ENCODE results near the gene PRDM12. TPM values are rescaled to one million over a fixed set of nuclear protein-coding genes. Genes with fewer than 3 reads are reported as not detected.
A peak's percentile ranks its signal among the peaks of the same experiment; 100 is the strongest.

The PRDM12 gene
- total and polyA plus RNA-seq, 2 of the 8 experiments (the other 6 are each of a cell fraction or from before 2014, with no cell fraction given) = 0.14 to 0.22 TPM

- peak overlapping the region; percentile 85 for H2BK5ac ChIP-seq (ENCODE audit: low read depth, low read length)
- no peak overlapping the region for H3K23ac ChIP-seq (ENCODE audit: insufficient read length)
- FAIRE-seq (no peak), DNase-seq (ENCODE audit: low read depth in 1 of 2, low spot score in 2 of 2) (no peak)
- no peak overlapping the region for H4K8ac ChIP-seq (ENCODE audit: extremely low read depth, insufficient read depth, low read length)
- H3K56ac ChIP-seq (replicated peaks; ENCODE audit: insufficient read length, low read depth, low read length) = no peak overlapping the region
- no peak overlapping the region; the same call in none of the 2 replicates for H3K18ac ChIP-seq (ENCODE audit: extremely low read depth, low read length)
- H2BK15ac ChIP-seq (ENCODE audit: low read length) = 0 out of 2 replicates have a peak overlapping the region, but pooled peaks have one; percentile 46
- POLR2A ChIA-PET (ENCODE audit: partially characterized antibody) = interaction anchor here (1.0 to 1.7 kb wide), 4 partner anchors 13 to 62 kb away, joined by 3 to 4 read pairs (median 3); partner anchors contain the start of gene EXOSC2
- H3K4me1 ChIP-seq (replicated peaks in 1 of 4; ENCODE audit: control insufficient read depth in 3 of 4, insufficient read depth in 4 of 4, low read length in 3 of 4) = peaks cover 12 to 27% (median 18%) of the 10 kb centered on the region in 4 experiments
- no peak overlapping the region for H3K9ac ChIP-seq (replicated peaks in 1 of 4; ENCODE audit: extremely low read depth in 1 of 4, low read depth in 3 of 4, low read length in 3 of 4)
- no peak overlapping the region for H2AFZ ChIP-seq (ENCODE audit: low read length)
- no peaks in the 10 kb centered on the region for H3K23me2 ChIP-seq (ENCODE audit: low read depth, low read length)
- H3K4me2 ChIP-seq (ENCODE audit: insufficient read depth in 1 of 2, low read depth in 2 of 2, low read length in 2 of 2) = no peak overlapping the region
- H4K91ac ChIP-seq (replicated peaks; ENCODE audit: insufficient read length, low read length) = no peak overlapping the region
- H3K27me3 ChIP-seq (replicated peaks in 1 of 4; ENCODE audit: control insufficient read depth in 3 of 4, extremely low read depth in 1 of 4, insufficient read depth in 3 of 4, low read length in 3 of 4) = no peaks in the 10 kb centered on the region
- no peak overlapping the region for H2AK5ac ChIP-seq (ENCODE audit: low read depth, low read length)
- no peak overlapping the region for H3K4ac ChIP-seq (replicated peaks; ENCODE audit: insufficient read length, low read depth, low read length)
- H4K20me1 ChIP-seq (replicated peaks in 1 of 2; ENCODE audit: control insufficient read depth in 1 of 2, insufficient read depth in 2 of 2, low read length in 2 of 2) = peaks cover 2 to 9% of the 10 kb centered on the region in 2 experiments
- H2BK120ac ChIP-seq (replicated peaks; ENCODE audit: low read depth, low read length) = no peak overlapping the region
- H3K4me3 ChIP-seq (ENCODE audit: extremely low read depth in 1 of 4, insufficient read depth in 2 of 4, low read depth in 3 of 4, low read length in 4 of 4) = no peak overlapping the region
- H3K79me1 ChIP-seq (ENCODE audit: low read depth, low read length) = peaks cover 5% of the 10 kb centered on the region
- CTCF ChIA-PET (ENCODE audit: partially characterized antibody) = interaction anchor here (0.8 to 1.4 kb wide), 2 partner anchors 23 to 44 kb away, joined by 3 to 4 read pairs; no protein-coding TSS in a partner anchor
- no peaks in the 10 kb centered on the region for H3K9me3 ChIP-seq (ENCODE audit: insufficient read depth in 2 of 2, low read depth in 1 of 2, low read length in 1 of 2)
- H3K14ac ChIP-seq (ENCODE audit: insufficient read length) = no peak overlapping the region
- H3K79me2 ChIP-seq (ENCODE audit: control insufficient read depth in 1 of 2, insufficient read depth in 2 of 2, low read length in 2 of 2) = no peaks in the 10 kb centered on the region
- peaks cover 9 to 71% (median 35%) of the 10 kb centered on the region in 4 experiments for H3K36me3 ChIP-seq (ENCODE audit: control insufficient read depth in 2 of 4, insufficient read depth in 4 of 4, low read length in 3 of 4)
- no peak overlapping the region for H2BK20ac ChIP-seq (ENCODE audit: low read length)
- no peak overlapping the region for H2BK12ac ChIP-seq (ENCODE audit: low read depth, low read length)
- peak overlapping the region; percentile 37; the same call in 1 of the 2 replicates for H3K27ac ChIP-seq (ENCODE audit: low read depth, low read length)
- WGBS, 2 experiments (ENCODE audit: extremely low coverage in 1 of 2, insufficient coverage in 1 of 2, insufficient read length in 1 of 2, insufficient replicate concordance in 2 of 2, low coverage in 1 of 2, low lambda C conversion rate in 2 of 2, missing lambda C conversion rate in 1 of 2) = 87% methylated on average over 18 of the region's 22 CpGs; no CpG with 5 or more reads in 1 of the 2 experiments
- H4K5ac ChIP-seq (ENCODE audit: insufficient read length, low read depth, low read length) = no peak overlapping the region
These were observed 32.9 kb upstream of the PRDM12 start for GRCh38 chr9:130631331-130632080.
